Activated CD4-positive, alpha-beta T cell treated with anti-CD3 and anti-CD28 coated beads, Interleukin-2, amount 50 U/mL, for 4 hours (primary cell): Measurements from ENCODE around the gene STN1.

Experiments
- DNase-seq, 2 experiments: peaks; one replicate each; pipeline ENCODE4 v3.0.0-alpha.2; 2020

Gene STN1

GRCh38 chr10:103928784-103929183, 10.8 kb upstream of the STN1 start:
- no peak for DNase-seq

- no peak for DNase-seq
Measured at GRCh38 chr10:103926722-103927319, 8.8 kb upstream of the STN1 start.

GRCh38 chr10:103925591-103925990, 7.6 kb upstream of the STN1 start:
- no peak for DNase-seq

- no peak for DNase-seq
Measured at GRCh38 chr10:103923502-103923901, 5.5 kb upstream of the STN1 start.

GRCh38 chr10:103922659-103923058, 4.7 kb upstream of the STN1 start:
- DNase-seq, result no peak

GRCh38 chr10:103921750-103922195, 3.8 kb upstream of the STN1 start:
- DNase-seq, result peak in 1 of 2 experiments; percentile 3

GRCh38 chr10:103921248-103921647, 3.3 kb upstream of the STN1 start:
- DNase-seq, result no peak

- DNase-seq, result no peak
Measured at GRCh38 chr10:103919648-103920025, 1.7 kb upstream of the STN1 start.

GRCh38 chr10:103917302-103918052, 507 bp downstream of the STN1 start:
- peak in 1 of 2 experiments; percentile 3 for DNase-seq

- DNase-seq, result peak in 1 of 2 experiments; percentile 7
Measured at GRCh38 chr10:103916876-103917275, 1.1 kb downstream of the STN1 start.

GRCh38 chr10:103916254-103916653, 1.7 kb downstream of the STN1 start:
- no peak for DNase-seq

GRCh38 chr10:103915796-103916195, 2.2 kb downstream of the STN1 start:
- no peak for DNase-seq

- no peak for DNase-seq
Measured at GRCh38 chr10:103912759-103913158, 5.2 kb downstream of the STN1 start.

GRCh38 chr10:103911021-103911459, 6.9 kb downstream of the STN1 start:
- DNase-seq, result peak in 1 of 2 experiments; percentile 21

- no peak for DNase-seq
Measured at GRCh38 chr10:103910442-103911012, 7.5 kb downstream of the STN1 start.

GRCh38 chr10:103905441-103905840, 12.5 kb downstream of the STN1 start:
- no peak for DNase-seq

GRCh38 chr10:103901299-103901698, 16.7 kb downstream of the STN1 start:
- DNase-seq, result no peak

- no peak for DNase-seq
Measured at GRCh38 chr10:103899312-103899711, 18.7 kb downstream of the STN1 start.

GRCh38 chr10:103897241-103897774, 20.7 kb downstream of the STN1 start:
- DNase-seq, result no peak

- no peak for DNase-seq
Measured at GRCh38 chr10:103896225-103896624, 21.8 kb downstream of the STN1 start.

- no peak for DNase-seq
Measured at GRCh38 chr10:103895411-103896186, 22.4 kb downstream of the STN1 start.

- no peak for DNase-seq
Measured at GRCh38 chr10:103894441-103894864, 23.5 kb downstream of the STN1 start.

- no peak for DNase-seq
Measured at GRCh38 chr10:103893817-103894216, 24.2 kb downstream of the STN1 start.
